GM13977 (cell line): ENCODE measurements around the gene TNFRSF1A.

ENCODE experiments used
- DNase-seq: peaks from one replicate; pipeline ENCODE4 v3.0.0; 2012; ENCODE audit warnings: low spot score
- in situ Hi-C: fragments of 300-500 bp; cut with MboI; formaldehyde crosslinking; loops from one replicate; pipeline ENCODE4 v1.12.0; 2022; ENCODE audit warnings: low sequenced_read_pairs, low pct_unique_long_range_greater_than_20kb, mixed read lengths, inconsistent platforms; ENCODE audit not compliant: unreplicated experiment
- TF ChIP-seq, protein P1 (sequence below): IDR thresholded peaks from 2 replicates; pipeline ENCODE4 v1.5.1; 2012; ENCODE audit warnings: mild to moderate bottlenecking, control low read depth; ENCODE audit not compliant: insufficient read depth; ENCODE audit errors: extremely low read depth, missing control alignments

Gene TNFRSF1A

DNA sequence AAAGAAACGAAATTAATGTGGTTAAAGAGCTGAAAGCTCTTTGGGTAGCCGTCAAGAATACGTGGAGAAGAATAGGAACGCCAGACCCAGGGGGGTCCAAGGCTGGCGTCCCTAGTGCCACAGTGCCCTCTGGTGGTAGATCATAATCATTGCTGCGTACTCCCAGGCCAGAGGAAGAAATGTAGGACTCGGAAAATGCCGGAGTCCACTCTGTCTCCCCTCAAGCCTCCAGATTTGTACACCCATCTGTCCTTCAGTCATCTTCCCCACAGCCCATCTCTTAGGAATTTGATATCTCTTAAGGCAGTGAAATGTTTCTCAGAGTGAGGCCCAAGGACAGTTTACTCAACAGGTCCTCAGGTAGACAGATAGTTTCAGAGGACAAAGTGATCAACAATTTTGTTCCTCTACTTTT is 56.8 kb downstream of the TNFRSF1A start:
- in situ Hi-C loops: loop anchor here (5.0 to 10.0 kb wide), 2 partner anchors 90 to 208 kb away; no protein-coding TSS in a partner anchor
- peak; percentile 87 for DNase-seq
- TF ChIP-seq, protein P1, sequence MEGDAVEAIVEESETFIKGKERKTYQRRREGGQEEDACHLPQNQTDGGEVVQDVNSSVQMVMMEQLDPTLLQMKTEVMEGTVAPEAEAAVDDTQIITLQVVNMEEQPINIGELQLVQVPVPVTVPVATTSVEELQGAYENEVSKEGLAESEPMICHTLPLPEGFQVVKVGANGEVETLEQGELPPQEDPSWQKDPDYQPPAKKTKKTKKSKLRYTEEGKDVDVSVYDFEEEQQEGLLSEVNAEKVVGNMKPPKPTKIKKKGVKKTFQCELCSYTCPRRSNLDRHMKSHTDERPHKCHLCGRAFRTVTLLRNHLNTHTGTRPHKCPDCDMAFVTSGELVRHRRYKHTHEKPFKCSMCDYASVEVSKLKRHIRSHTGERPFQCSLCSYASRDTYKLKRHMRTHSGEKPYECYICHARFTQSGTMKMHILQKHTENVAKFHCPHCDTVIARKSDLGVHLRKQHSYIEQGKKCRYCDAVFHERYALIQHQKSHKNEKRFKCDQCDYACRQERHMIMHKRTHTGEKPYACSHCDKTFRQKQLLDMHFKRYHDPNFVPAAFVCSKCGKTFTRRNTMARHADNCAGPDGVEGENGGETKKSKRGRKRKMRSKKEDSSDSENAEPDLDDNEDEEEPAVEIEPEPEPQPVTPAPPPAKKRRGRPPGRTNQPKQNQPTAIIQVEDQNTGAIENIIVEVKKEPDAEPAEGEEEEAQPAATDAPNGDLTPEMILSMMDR: peak; percentile 85

DNA sequence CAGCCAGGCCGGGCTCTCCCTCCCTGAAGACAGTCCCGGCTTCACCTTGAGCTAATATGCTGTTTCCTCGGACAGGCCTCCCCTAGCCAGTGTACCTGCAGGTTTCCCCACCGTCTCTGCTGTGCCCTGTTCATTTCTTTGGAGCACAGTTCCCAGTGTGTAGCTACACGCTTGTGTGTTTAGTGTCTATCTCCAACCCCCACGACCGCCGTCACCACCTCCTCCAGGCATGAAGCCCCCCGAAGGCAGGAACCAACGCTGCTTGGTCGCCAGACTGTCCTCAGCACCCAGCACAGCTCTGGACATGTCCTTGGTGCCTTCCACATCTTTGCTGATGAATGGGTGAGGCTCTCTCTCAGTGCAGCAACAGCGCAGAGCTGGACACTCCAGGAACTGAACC is 57.6 kb downstream of the TNFRSF1A start:
- in situ Hi-C loops: loop anchor here (10.0 kb wide), 1 partner anchor 89 kb away; no protein-coding TSS in a partner anchor
- TF ChIP-seq, protein P1: no peak

DNA sequence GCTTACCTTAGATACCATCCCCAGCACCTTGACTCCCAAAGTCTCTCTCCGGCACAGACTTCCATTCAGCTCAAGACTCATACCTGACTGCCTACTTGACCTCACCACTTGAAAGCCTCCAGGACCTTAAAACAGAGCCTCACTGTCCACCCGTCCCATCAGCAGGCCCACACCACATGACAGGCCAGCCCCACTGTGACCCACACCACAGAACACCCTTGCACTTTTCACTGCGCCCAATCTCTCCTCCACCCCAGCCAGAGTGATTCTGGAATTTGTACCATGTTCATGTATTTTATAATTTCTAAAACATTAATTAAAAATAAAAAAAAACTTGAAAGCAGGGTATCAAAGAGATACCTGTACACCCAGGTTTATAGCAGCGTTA is 59.4 kb downstream of the TNFRSF1A start:
- TF ChIP-seq, protein P1: no peak
- in situ Hi-C loops: loop anchor here (10.0 kb wide), 1 partner anchor 88 kb away; no protein-coding TSS in a partner anchor

More for the DNA sequence above, 57.6 kb downstream of the TNFRSF1A start:
- DNase-seq: no peak

DNA sequence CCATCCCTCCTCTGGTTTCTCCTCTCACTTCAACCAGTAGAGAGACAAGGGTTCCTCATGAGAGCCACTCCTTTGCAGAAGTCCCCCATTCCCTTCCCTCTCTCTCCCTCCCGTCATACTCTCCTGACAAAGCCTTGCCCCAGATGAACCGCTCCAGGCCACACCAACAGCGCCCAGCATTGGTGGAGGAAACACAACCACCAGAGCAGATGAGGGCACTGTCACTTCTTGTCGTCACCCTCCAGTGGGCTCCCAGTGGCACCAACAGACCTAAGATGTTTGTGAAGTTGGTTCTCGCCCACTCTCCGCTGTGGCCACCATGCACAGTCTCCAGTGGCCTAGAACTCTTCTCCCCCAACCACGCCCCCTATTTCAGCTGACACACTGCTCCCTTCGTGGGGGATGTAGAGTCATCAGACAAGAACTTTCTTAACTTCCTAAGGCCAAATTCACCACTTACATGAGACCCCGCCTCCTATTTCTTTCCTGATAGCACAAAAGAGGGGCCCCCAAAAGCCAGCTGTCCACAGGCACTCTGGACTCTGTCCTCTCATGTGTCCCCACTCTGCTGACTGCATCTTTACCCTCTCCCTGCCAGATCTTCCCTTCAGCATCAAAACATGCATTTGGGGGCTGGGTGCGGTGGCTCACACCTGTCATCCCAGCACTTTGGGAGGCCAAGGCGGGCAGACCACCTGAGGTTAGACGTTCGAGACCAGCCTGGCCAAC is 60.6 kb downstream of the TNFRSF1A start:
- in situ Hi-C loops: loop anchor here (10.0 kb wide), 1 partner anchor 86 kb away; no protein-coding TSS in a partner anchor

More for the DNA sequence above, 59.4 kb downstream of the TNFRSF1A start:
- DNase-seq: no peak

DNA sequence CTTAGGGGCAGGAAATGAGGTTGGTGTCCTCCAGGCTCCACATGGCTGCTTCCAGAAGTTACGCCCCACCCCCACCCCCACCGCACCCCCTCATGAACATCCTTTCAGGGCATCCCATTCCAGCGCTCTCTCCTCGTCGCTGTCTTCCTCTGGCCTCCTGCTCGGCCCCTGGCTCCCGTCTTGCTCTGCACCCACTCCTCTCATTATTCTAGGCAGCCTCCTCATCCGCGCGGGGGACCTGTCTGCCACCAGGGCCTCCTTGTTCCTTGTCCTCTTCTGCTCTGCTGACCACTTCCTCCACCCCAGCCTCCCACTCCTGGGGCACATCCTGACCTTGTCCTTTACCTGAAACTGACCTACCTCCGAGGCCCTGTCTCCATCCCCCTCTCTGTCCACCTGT is 61.2 kb downstream of the TNFRSF1A start:
- DNase-seq: no peak
- in situ Hi-C loops: loop anchor here (10.0 kb wide), 1 partner anchor 86 kb away; no protein-coding TSS in a partner anchor

More for the DNA sequence above, 60.6 kb downstream of the TNFRSF1A start:
- DNase-seq: no peak
- TF ChIP-seq, protein P1: no peak

DNA sequence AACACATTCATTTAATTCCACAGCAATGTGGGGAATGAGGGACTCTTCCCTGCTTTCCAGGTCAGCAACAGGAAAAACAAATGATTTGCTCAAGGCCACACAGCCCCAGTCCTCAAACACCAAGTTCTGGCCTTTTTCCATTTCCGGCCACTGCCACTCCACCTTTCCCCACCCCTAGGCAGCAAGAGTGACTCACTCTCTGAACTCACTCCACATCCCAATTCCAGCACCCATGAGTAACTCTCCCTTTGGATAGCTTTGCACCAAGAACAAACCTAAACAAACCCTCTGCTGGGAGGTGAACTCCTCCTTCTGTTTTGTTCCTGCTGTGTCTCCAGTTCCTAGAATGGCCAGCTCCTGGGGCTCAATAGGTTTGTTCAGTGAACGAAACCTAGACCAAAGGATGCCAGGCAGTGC is 61.8 kb downstream of the TNFRSF1A start:
- in situ Hi-C loops: loop anchor here (10.0 kb wide), 1 partner anchor 85 kb away; no protein-coding TSS in a partner anchor
- TF ChIP-seq, protein P1: no peak
- DNase-seq: no peak

More for the DNA sequence above, 61.2 kb downstream of the TNFRSF1A start:
- TF ChIP-seq, protein P1: no peak
